K562 (cell line): ENCODE results near the gene COMTD1. TPM values are rescaled to one million over a fixed set of nuclear protein-coding genes. Genes with fewer than 3 reads are reported as not detected.
A peak's percentile ranks its signal among the peaks of the same experiment; 100 is the strongest.

Experiments
- ATAC-seq: fragments of 200-7000 bp; cut with Tn5 transposase; 3 replicates; pipeline ENCODE4 v1.9.1; 2020; ENCODE audit warnings: moderate library complexity
- BruUV-seq: library from RNA; stranded (reverse); fragments of 400-500 nt; replicated peaks from 2 replicates; lab custom pipeline; 2021; lab: Mats Ljungman, UMichigan
- CTCF ChIA-PET: fragments of 300-600 bp; formaldehyde crosslinking; extraction: SDS; loops from one replicate; lab custom pipeline; 2021; ENCODE audit warnings: low intra/inter-chr PET ratio; lab: Yijun Ruan, JAX
- POLR2A ChIA-PET: fragments of 300-600, 350-650 bp; sonication (Branson Sonifier 250); formaldehyde crosslinking; extraction: SDS; loops from one replicate; lab custom pipeline; 2021; ENCODE audit warnings: antibody characterized with exemption, inconsistent platforms; lab: Yijun Ruan, JAX
- DNase-seq, 4 experiments: peaks; one replicate each; pipeline versions ENCODE4 v3.0.0 to v3.0.0-alpha.2; 2011 to 2018; ENCODE audit warnings: low spot score in 3 of 4, mixed read lengths in 3 of 4; ENCODE audit errors: extremely low read depth in 1 of 4
- FAIRE-seq: peaks from 2 replicates; lab custom pipeline; 2011; peaks lifted over from hg19 to GRCh38; lab: Jason Lieb, UNC
- H2AFZ ChIP-seq: 2 replicates; pipeline ENCODE4 v1.6.0; 2011; ENCODE audit warnings: low read depth, low read length, control low read depth, inconsistent platforms
- H3K27ac ChIP-seq: fragments of 200-600 bp; 3 replicates; pipeline ENCODE4 v1.8.0; 2011; ENCODE audit warnings: low read depth, mild to moderate bottlenecking, control low read depth, inconsistent platforms, low read length, moderate library complexity, mixed read lengths; ENCODE audit errors: extremely low read depth
- H3K27me3 ChIP-seq, 2 experiments: fragments of 300-600 bp in 1 of 2; 2 replicates in 1 of 2; 3 replicates in 1 of 2; pipeline versions ENCODE4 v1.6.0 to v1.8.0; 2011; ENCODE audit warnings: inconsistent platforms in 2 of 2, low read length in 2 of 2, mild to moderate bottlenecking in 1 of 2, mixed read lengths in 1 of 2, moderate library complexity in 1 of 2; ENCODE audit not compliant: control insufficient read depth in 2 of 2, insufficient read depth in 2 of 2
- H3K36me3 ChIP-seq: fragments of 300-600 bp; 3 replicates; pipeline ENCODE4 v1.8.0; 2011; ENCODE audit warnings: mild to moderate bottlenecking, low read length, inconsistent platforms; ENCODE audit not compliant: control insufficient read depth, insufficient read depth
- H3K4me1 ChIP-seq, 2 experiments: fragments of 200-600 bp in 1 of 2; replicated peaks in 1 of 2; 2 replicates in 1 of 2; 3 replicates in 1 of 2; pipeline versions ENCODE4 v1.5.1 to v1.8.0; 2011; ENCODE audit warnings: inconsistent platforms in 2 of 2, low read length in 2 of 2, mild to moderate bottlenecking in 1 of 2, mixed read lengths in 1 of 2, moderate library complexity in 1 of 2; ENCODE audit not compliant: control insufficient read depth in 2 of 2, insufficient read depth in 2 of 2
- H3K4me2 ChIP-seq: 2 replicates; pipeline ENCODE4 v1.6.1; 2011; ENCODE audit warnings: low read length, control low read depth, inconsistent platforms, mixed read lengths; ENCODE audit not compliant: insufficient read depth
- H3K4me3 ChIP-seq: fragments of 200-600 bp; sonication (generic), shearing (Covaris generic); 2 replicates; pipeline ENCODE4 v1.5.1; 2016; ENCODE audit warnings: control low read depth, inconsistent platforms
- H3K79me2 ChIP-seq: fragments of 200-600 bp; 3 replicates; pipeline ENCODE4 v1.8.0; 2011; ENCODE audit warnings: low read length, inconsistent platforms; ENCODE audit not compliant: control insufficient read depth, insufficient read depth
- H3K9ac ChIP-seq, 2 experiments: 2 replicates each; pipeline versions ENCODE4 v1.6.0 to v1.6.1; 2011; ENCODE audit warnings: low read depth in 2 of 2, low read length in 2 of 2, control low read depth in 1 of 2, inconsistent platforms in 1 of 2, mild to moderate bottlenecking in 1 of 2, mixed read lengths in 1 of 2; ENCODE audit not compliant: insufficient read depth in 1 of 2
- H3K9me1 ChIP-seq: one replicate; pipeline ENCODE4 v1.6.0; 2011; ENCODE audit warnings: inconsistent platforms, mild to moderate bottlenecking, low read length, moderate library complexity; ENCODE audit not compliant: control insufficient read depth, insufficient read depth
- H3K9me3 ChIP-seq: replicated peaks from 2 replicates; pipeline ENCODE4 v1.5.1; 2011; ENCODE audit warnings: low read depth, low read length, inconsistent platforms; ENCODE audit not compliant: control insufficient read depth, insufficient read depth
- H4K20me1 ChIP-seq: replicated peaks from 2 replicates; pipeline ENCODE4 v1.6.1; 2011; ENCODE audit warnings: low read length, inconsistent platforms, mixed read lengths; ENCODE audit not compliant: control insufficient read depth, insufficient read depth
- CBX3 ChIP-seq, 2 experiments: IDR thresholded peaks; 1 replicate in 1 of 2; 2 replicates in 1 of 2; pipeline ENCODE4 v1.6.1; 2012; ENCODE audit warnings: inconsistent platforms in 2 of 2, low read length in 2 of 2, borderline replicate concordance in 1 of 2, control low read depth in 1 of 2
- DPF2 ChIP-seq: fragments of 450-650 bp; IDR thresholded peaks from 2 replicates; pipeline ENCODE4 v1.6.1; 2016
- PHF20 ChIP-seq: fragments of 450-650 bp; IDR thresholded peaks from 2 replicates; pipeline ENCODE4 v1.6.1; 2018; ENCODE audit not compliant: partially characterized antibody
- RBM25 ChIP-seq: fragments of 200-400 bp; formaldehyde crosslinking; IDR thresholded peaks from 2 replicates; pipeline ENCODE4 v1.6.1; 2018; ENCODE audit warnings: low read length, low read depth, moderate library complexity; ENCODE audit not compliant: severe bottlenecking
- SMARCA5 ChIP-seq: fragments of 450-650 bp; IDR thresholded peaks from 2 replicates; pipeline ENCODE4 v1.6.1; 2016
- TRIM24 ChIP-seq, 2 experiments: fragments of 450-650 bp; IDR thresholded peaks; 2 replicates each; pipeline ENCODE4 v1.6.1; 2016
- TRIM28 ChIP-seq: fragments of 450-650 bp; IDR thresholded peaks from 2 replicates; pipeline ENCODE4 v1.6.1; 2017
- ZNF280A ChIP-seq: fragments of 450-650 bp; IDR thresholded peaks from 2 replicates; pipeline ENCODE4 v1.6.1; 2018; ENCODE audit warnings: mild to moderate bottlenecking, low read depth; ENCODE audit not compliant: partially characterized antibody
- WGBS: fragments of 100-300 bp; shearing (Covaris generic); methylation state at CpG from one replicate; pipeline ENCODE4 v1.1.6; 2016; ENCODE audit warnings: low coverage, mixed read lengths; ENCODE audit not compliant: insufficient coverage; ENCODE audit errors: missing lambda C conversion rate; 5-methylcytosine and 5-hydroxymethylcytosine counted together
- in situ Hi-C: fragments of 300-500 bp; cut with MboI; formaldehyde crosslinking; loops from 4 replicates; pipeline ENCODE4 v1.15.0; 2018; ENCODE audit warnings: inconsistent platforms, mixed read lengths
- intact Hi-C: fragments of 100-400 bp; cut with micrococcal nuclease; formaldehyde crosslinking; loops from 2 replicates; pipeline ENCODE4 v1.14.2; 2022
- polyA plus RNA-seq, 8 experiments: library from polyadenylated mRNA; depleted of rRNA in 4 of 8; stranded (reverse) in 5 of 8; unstranded in 3 of 8; fragments of >200 nt; fragmentation: Nextera tagmentation in 2 of 8; fragmentation: Illumina TruSeq in 1 of 8; extraction: Ambion mirVana in 2 of 8; extraction: Trizol in 1 of 8; gene quantifications; 2 replicates each; pipeline versions ENCODE4 v1.2.1 to v1.2.3, GENCODE V29; 2011 to 2014; ENCODE audit warnings: inconsistent platforms in 1 of 8, missing spikeins in 1 of 8
- total RNA-seq, 7 experiments: library from RNA; depleted of rRNA in 6 of 7; stranded (reverse); fragments of >200 nt in 6 of 7; fragmentation: Illumina TruSeq in 2 of 7; extraction: Trizol in 2 of 7; gene quantifications; 2 replicates each; pipeline versions ENCODE4 v1.2.1 to v1.2.3, GENCODE V29; 2011 to 2021; ENCODE audit warnings: low replicate concordance in 1 of 7
- TF ChIP-seq, protein P1 (sequence below): fragments of 450-650 bp; formaldehyde crosslinking; IDR thresholded peaks from 2 replicates; pipeline ENCODE4 v1.4.0; 2020; ENCODE audit warnings: mild to moderate bottlenecking, moderate library complexity

Gene COMTD1
- total and polyA plus RNA-seq, 9 of the 15 experiments (the other 6 are each of a cell fraction or from before 2014, with no cell fraction given), result 0.41 to 112 (median 13.7) TPM

DNA sequence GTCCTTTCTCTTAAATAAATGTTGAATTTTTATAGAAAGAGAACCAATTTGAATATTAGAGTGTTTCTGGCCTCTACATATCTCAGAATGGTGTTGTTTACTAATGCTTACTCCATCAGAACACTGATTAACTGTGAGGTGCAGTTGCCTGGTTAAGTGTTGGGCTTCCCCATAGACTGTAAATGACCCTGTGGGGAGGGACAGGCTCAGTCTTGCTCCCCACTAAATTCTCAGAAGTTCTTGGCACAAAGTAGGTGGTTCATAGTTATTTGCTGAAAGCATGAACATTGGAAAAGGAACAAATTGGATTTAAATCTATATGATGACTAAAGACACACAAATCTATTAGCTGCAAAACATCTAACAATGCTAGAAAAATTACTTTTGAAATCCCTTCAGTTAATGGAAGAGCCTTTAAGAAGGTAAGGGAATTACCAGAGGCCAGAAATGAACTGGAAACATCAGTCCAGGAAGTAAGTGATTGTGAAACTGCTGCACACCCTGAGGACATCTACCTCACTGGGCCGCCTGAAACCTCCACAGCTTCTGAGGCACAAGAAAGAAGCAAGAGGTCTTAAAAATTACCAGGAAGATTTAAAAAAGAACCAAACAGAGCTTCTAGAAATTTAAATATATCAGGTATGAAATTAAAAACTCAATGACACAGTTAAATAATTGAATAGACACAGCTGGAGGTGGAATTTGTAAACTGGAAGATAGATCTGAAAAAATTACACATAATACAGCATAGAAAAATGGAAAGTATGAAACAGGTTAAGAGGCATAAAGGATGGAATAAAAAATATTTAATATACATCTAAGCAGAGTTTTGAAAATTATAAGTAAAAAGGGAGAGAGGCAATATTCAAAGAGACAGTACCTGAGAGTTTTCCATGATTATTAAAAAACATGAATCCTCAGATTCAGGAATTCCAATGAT is 17.8 kb upstream of the COMTD1 start:
- Histone ChIP-seq H4K20me1 (no peaks in the 10 kb centered on the region), H3K36me3 (no peaks in the 10 kb centered on the region), H3K9me1 (no peaks in the 10 kb centered on the region), H3K27me3 (peaks cover 0 to 5% of the 10 kb centered on the region in 2 experiments; a peak in 1 of 5 replicates), H3K4me3 (no peak overlapping the region), H3K9ac (no peak overlapping the region), H2AFZ (no peak overlapping the region), H3K79me2 (no peaks in the 10 kb centered on the region), H3K27ac (no peak overlapping the region), H3K9me3 (peaks cover 2% of the 10 kb centered on the region; the same call in 1 of the 2 replicates), H3K4me2 (no peak overlapping the region), H3K4me1 (no peaks in the 10 kb centered on the region)
- DNase-seq, result no peak
- TF ChIP-seq TRIM24 (IDR thresholded peaks at IDR 0.05) (0 out of 4 replicates have a peak, but pooled peaks of 1 of the 2 experiments have one; percentile 42), DPF2 (no peak), CBX3 (IDR thresholded peaks at IDR 0.05; ENCODE audit: borderline replicate concordance in 1 of 2, low read length in 2 of 2) (peak in 1 of 2 experiments; percentile 83; a peak in 1 of 3 replicates), RBM25 (peak; percentile 43), PHF20 (no peak), ZNF280A (peak; percentile 52), TRIM28 (peak; percentile 84), SMARCA5 (0 out of 2 replicates have a peak, but pooled peaks have one; percentile 38)
- TF ChIP-seq, protein P1, sequence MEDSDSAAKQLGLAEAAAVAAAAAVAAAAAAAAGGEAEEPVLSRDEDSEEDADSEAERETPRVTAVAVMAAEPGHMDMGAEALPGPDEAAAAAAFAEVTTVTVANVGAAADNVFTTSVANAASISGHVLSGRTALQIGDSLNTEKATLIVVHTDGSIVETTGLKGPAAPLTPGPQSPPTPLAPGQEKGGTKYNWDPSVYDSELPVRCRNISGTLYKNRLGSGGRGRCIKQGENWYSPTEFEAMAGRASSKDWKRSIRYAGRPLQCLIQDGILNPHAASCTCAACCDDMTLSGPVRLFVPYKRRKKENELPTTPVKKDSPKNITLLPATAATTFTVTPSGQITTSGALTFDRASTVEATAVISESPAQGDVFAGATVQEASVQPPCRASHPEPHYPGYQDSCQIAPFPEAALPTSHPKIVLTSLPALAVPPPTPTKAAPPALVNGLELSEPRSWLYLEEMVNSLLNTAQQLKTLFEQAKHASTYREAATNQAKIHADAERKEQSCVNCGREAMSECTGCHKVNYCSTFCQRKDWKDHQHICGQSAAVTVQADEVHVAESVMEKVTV (CRISPR knock-in tag), result no peak
- BruUV-seq, result no TSS peak
- intact Hi-C loops, result no loop called here
- CTCF ChIA-PET, result interaction anchor here (0.6 kb wide), 1 partner anchor 1724 kb away, joined by 4 read pairs; no protein-coding TSS in a partner anchor
- in situ Hi-C loops, result no loop called here
- no peak for FAIRE-seq
- WGBS, result 16% methylated on average over 1 of the region's 1 CpG
- POLR2A ChIA-PET, result interaction anchor here (0.6 to 1.8 kb wide), 2 partner anchors 10 to 16 kb away, joined by 3 to 5 read pairs; no protein-coding TSS in a partner anchor
- ATAC-seq, result no peak
